ENCODE results near the gene IQGAP1. TPM values are rescaled to one million over a fixed set of nuclear protein-coding genes. Genes with fewer than 3 reads are reported as not detected.

Gene IQGAP1
- polyA plus RNA-seq, 3 donors: 140 to 276 (median 207) TPM

GRCh38 chr15:90465140-90465929 is 77.3 kb downstream of the IQGAP1 start:
- Histone ChIP-seq H3K36me3 (replicated peaks in 1 of 2; ENCODE audit: control insufficient read depth in 1 of 2, insufficient read depth in 2 of 2, low read length in 2 of 2) (peaks cover 94 to 100% of the 10 kb centered on the region in 2 donors), H4K20me1 (ENCODE audit: insufficient read depth, low read length) (peaks cover 100% of the 10 kb centered on the region), H2AFZ (ENCODE audit: insufficient read depth, low read depth, low read length, poor library complexity, severe bottlenecking) (no peak overlapping the region), H3K4me2 (replicated peaks; ENCODE audit: extremely low read depth, low read length, poor library complexity, severe bottlenecking) (no peak overlapping the region), H3K4me3 (replicated peaks in 1 of 3; ENCODE audit: low read depth in 2 of 3, low read length in 3 of 3) (no peak overlapping the region), H3K79me2 (ENCODE audit: insufficient read depth, low read length) (peaks cover 39% of the 10 kb centered on the region), H3K4me1 (ENCODE audit: control insufficient read depth in 1 of 2, insufficient read depth in 2 of 2, low read length in 2 of 2) (no peaks in the 10 kb centered on the region), H3K27me3 (ENCODE audit: control insufficient read depth in 2 of 2, insufficient read depth in 2 of 2, low read length in 2 of 2) (no peaks in the 10 kb centered on the region), H3K27ac (ENCODE audit: low read depth in 1 of 2, low read length in 2 of 2) (no peak overlapping the region), H3K9ac (ENCODE audit: insufficient read depth, low read length, poor library complexity, severe bottlenecking) (no peak overlapping the region), H3K9me3 (replicated peaks in 1 of 2; ENCODE audit: control insufficient read depth in 1 of 2, insufficient read depth in 1 of 2, low read length in 2 of 2) (no peaks in the 10 kb centered on the region)
- TF ChIP-seq CTCF (IDR thresholded peaks at IDR 0.05): no peak
- H3K36me3 Mint-ChIP-seq: peaks cover 85 to 98% of the 10 kb centered on the region in 2 donors
- no peak overlapping the region for H3K4me3 Mint-ChIP-seq
- H3K27ac Mint-ChIP-seq: peak overlapping the region in 1 of 7 donors; percentile 86
- no peak for DNase-seq
- H3K4me1 Mint-ChIP-seq: no peaks in the 10 kb centered on the region
- 93% methylated on average over 3 of the region's 7 CpGs for WGBS (ENCODE audit: insufficient coverage)
- no peaks in the 10 kb centered on the region for H3K9me3 Mint-ChIP-seq
- intact Hi-C loops (cut with micrococcal nuclease): no loop called here
- no peaks in the 10 kb centered on the region for H3K27me3 Mint-ChIP-seq (ENCODE audit: low read depth in 3 of 3)

GRCh38 chr15:90465930-90466567 is 78.0 kb downstream of the IQGAP1 start:
- Histone ChIP-seq H3K9ac (ENCODE audit: insufficient read depth, low read length, poor library complexity, severe bottlenecking) (no peak overlapping the region), H4K20me1 (ENCODE audit: insufficient read depth, low read length) (peaks cover 100% of the 10 kb centered on the region), H3K4me1 (ENCODE audit: control insufficient read depth in 1 of 2, insufficient read depth in 2 of 2, low read length in 2 of 2) (no peaks in the 10 kb centered on the region), H2AFZ (ENCODE audit: insufficient read depth, low read depth, low read length, poor library complexity, severe bottlenecking) (no peak overlapping the region), H3K4me3 (replicated peaks in 1 of 3; ENCODE audit: low read depth in 2 of 3, low read length in 3 of 3) (no peak overlapping the region), H3K79me2 (ENCODE audit: insufficient read depth, low read length) (peaks cover 34% of the 10 kb centered on the region), H3K27ac (ENCODE audit: low read depth in 1 of 2, low read length in 2 of 2) (no peak overlapping the region), H3K9me3 (replicated peaks in 1 of 2; ENCODE audit: control insufficient read depth in 1 of 2, insufficient read depth in 1 of 2, low read length in 2 of 2) (no peaks in the 10 kb centered on the region), H3K27me3 (ENCODE audit: control insufficient read depth in 2 of 2, insufficient read depth in 2 of 2, low read length in 2 of 2) (no peaks in the 10 kb centered on the region), H3K4me2 (replicated peaks; ENCODE audit: extremely low read depth, low read length, poor library complexity, severe bottlenecking) (no peak overlapping the region), H3K36me3 (replicated peaks in 1 of 2; ENCODE audit: control insufficient read depth in 1 of 2, insufficient read depth in 2 of 2, low read length in 2 of 2) (peaks cover 95 to 100% of the 10 kb centered on the region in 2 donors)
- peaks cover 87 to 97% of the 10 kb centered on the region in 2 donors for H3K36me3 Mint-ChIP-seq
- 100% methylated on average over 1 of the region's 3 CpGs for WGBS (ENCODE audit: insufficient coverage)
- H3K27ac Mint-ChIP-seq: no peak overlapping the region
- no peaks in the 10 kb centered on the region for H3K9me3 Mint-ChIP-seq
- no peak overlapping the region for H3K4me3 Mint-ChIP-seq
- H3K27me3 Mint-ChIP-seq (ENCODE audit: low read depth in 3 of 3): no peaks in the 10 kb centered on the region
- TF ChIP-seq CTCF (IDR thresholded peaks at IDR 0.05): no peak
- no peaks in the 10 kb centered on the region for H3K4me1 Mint-ChIP-seq
- intact Hi-C loops (cut with micrococcal nuclease): no loop called here
- DNase-seq: no peak
